Ascending aorta (tissue), 2 donors: ENCODE data around the gene NLGN4X. TPM values are rescaled to one million over a fixed set of nuclear protein-coding genes. Genes with fewer than 3 reads are reported as not detected.
A peak's percentile ranks its signal among the peaks of the same experiment; 100 is the strongest.

Experiments
- DNase-seq, 2 donors: peaks; one replicate each; pipeline ENCODE4 v3.0.0-alpha.2; 2019; ENCODE audit warnings: low spot score in 2 of 2
- H3K27ac ChIP-seq, 2 donors: fragments of 200-600 bp; sonication (generic); one replicate each; pipeline ENCODE4 v1.5.1; 2016 to 2017; ENCODE audit warnings: mild to moderate bottlenecking in 1 of 2
- H3K27me3 ChIP-seq: fragments of 200-600 bp; sonication (generic); one replicate; pipeline ENCODE4 v1.5.1; 2017
- H3K36me3 ChIP-seq, 2 donors: fragments of 200-600 bp; sonication (generic); one replicate each; pipeline ENCODE4 v1.5.1; 2016
- H3K4me1 ChIP-seq, 2 donors: fragments of 200-600 bp; sonication (generic); one replicate each; pipeline ENCODE4 v1.5.1; 2016 to 2017; ENCODE audit warnings: mild to moderate bottlenecking in 1 of 2
- H3K4me3 ChIP-seq, 2 donors: fragments of 200-600 bp; sonication (generic); one replicate each; pipeline ENCODE4 v1.5.1; 2016 to 2017; ENCODE audit warnings: mild to moderate bottlenecking in 1 of 2
- H3K9me3 ChIP-seq, 2 donors: fragments of 200-600 bp; sonication (generic); one replicate each; pipeline ENCODE4 v1.5.1; 2016
- intact Hi-C: fragments of 100-400 bp; cut with DNase I; formaldehyde crosslinking; loops from one replicate; pipeline ENCODE4 v1.15.1; 2023
- total RNA-seq: library from RNA; depleted of rRNA; stranded (reverse); fragments of >200 nt; gene quantifications from one replicate; pipeline ENCODE4 v1.1.0, GENCODE V29; 2016
- TF ChIP-seq, protein P1 (sequence below), 3 experiments: fragments of 200-600 bp in 2 of 3; fragments of 450-650 bp in 1 of 3; sonication (generic) in 2 of 3; IDR thresholded peaks; one replicate each; pipeline ENCODE4 v1.5.1; 2016 to 2019; ENCODE audit warnings: antibody characterized with exemption in 3 of 3, mild to moderate bottlenecking in 1 of 3, moderate library complexity in 1 of 3

NLGN4X gene
- total RNA-seq, 1 donor from 2014 or later: 1.4 TPM

DNA sequence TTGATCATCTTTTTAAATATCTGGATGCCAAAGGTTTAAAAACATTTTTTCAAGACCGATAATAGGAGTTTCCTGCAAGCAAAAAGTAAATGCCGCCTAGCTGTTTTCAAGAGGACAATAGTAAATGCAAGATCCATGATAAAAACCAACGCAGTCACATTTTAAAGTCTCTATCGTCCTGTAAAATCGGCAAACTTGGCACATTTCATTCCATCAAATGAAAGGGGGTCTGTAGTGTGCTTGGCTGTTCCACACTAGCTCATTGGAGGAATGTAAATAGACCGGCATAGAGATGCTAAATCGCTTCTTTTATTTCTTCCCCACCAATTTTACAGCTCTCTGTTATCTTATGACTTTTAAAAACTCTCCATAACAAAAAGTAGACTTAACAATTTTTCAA lies 202.2 kb downstream of the NLGN4X start:
- Histone ChIP-seq H3K36me3 (no peaks in the 10 kb centered on the region), H3K27ac (no peak overlapping the region), H3K4me1 (no peaks in the 10 kb centered on the region), H3K9me3 (no peaks in the 10 kb centered on the region), H3K27me3 (no peaks in the 10 kb centered on the region), H3K4me3 (no peak overlapping the region)
- TF ChIP-seq, protein P1, sequence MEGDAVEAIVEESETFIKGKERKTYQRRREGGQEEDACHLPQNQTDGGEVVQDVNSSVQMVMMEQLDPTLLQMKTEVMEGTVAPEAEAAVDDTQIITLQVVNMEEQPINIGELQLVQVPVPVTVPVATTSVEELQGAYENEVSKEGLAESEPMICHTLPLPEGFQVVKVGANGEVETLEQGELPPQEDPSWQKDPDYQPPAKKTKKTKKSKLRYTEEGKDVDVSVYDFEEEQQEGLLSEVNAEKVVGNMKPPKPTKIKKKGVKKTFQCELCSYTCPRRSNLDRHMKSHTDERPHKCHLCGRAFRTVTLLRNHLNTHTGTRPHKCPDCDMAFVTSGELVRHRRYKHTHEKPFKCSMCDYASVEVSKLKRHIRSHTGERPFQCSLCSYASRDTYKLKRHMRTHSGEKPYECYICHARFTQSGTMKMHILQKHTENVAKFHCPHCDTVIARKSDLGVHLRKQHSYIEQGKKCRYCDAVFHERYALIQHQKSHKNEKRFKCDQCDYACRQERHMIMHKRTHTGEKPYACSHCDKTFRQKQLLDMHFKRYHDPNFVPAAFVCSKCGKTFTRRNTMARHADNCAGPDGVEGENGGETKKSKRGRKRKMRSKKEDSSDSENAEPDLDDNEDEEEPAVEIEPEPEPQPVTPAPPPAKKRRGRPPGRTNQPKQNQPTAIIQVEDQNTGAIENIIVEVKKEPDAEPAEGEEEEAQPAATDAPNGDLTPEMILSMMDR (IDR thresholded peaks at IDR 0.05): no peak
- DNase-seq: no peak
- intact Hi-C loops: no loop called here

DNA sequence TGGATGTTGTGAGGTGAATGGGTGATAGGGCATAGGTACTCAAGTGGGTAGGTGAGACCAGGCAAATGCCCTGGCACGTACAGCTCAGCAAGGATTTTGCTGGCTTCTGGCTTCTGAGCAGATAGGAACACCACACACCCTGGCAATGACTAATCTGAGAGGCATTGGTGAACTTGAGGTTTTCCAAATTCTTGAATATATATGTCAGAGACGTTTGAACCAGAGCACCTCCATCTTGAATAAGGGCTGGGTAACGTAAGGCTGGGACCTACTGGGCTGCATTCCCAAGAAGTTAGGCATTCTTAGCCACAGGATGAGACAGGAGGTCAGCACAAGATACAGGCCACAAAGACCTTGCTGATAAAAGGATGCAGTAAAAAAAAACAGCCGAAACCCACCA lies 204.5 kb downstream of the NLGN4X start:
- no peak overlapping the region for H3K27ac ChIP-seq
- intact Hi-C loops: no loop called here
- DNase-seq: no peak
- no peak overlapping the region for H3K4me3 ChIP-seq
- H3K27me3 ChIP-seq: no peaks in the 10 kb centered on the region
- no peaks in the 10 kb centered on the region for H3K4me1 ChIP-seq
- no peaks in the 10 kb centered on the region for H3K36me3 ChIP-seq
- H3K9me3 ChIP-seq: no peaks in the 10 kb centered on the region
- TF ChIP-seq, protein P1 (IDR thresholded peaks at IDR 0.05): no peak

DNA sequence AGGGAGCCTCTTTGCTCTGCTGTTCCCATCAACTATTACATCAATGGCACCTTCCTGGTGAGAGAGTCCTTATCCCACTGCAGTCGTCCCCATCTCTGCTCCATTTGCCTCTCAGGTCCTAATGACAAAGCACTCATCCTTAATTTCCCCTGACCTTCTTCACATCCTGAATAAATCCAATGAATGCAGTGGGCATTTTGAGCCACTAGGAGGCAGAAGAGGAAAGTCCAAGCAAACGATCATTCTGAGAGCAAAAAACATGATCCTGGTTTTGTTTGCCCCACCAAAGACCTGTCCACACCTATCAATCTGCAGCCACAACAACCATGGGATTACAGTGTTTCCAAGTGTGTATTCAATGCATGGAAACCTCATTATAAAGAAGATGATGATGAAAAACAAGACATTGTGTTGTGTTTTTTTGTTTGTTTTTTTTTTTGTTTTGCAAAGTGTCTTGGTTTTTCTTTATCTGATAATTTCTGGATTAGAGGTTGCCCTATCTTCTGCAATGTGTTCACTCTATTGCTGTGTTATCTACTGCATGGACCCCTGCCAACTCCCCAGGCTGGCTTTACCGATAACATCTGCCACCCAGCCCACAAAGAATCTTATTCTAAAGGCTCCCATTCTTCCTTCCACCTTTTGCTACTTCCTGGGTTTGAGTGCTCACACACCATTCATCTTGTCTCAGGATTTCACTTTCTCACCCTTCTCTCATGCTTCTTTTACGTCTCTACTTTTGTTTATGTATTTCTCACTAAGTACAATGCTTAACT lies 207.2 kb downstream of the NLGN4X start:
- DNase-seq: no peak
- intact Hi-C loops: no loop called here
- TF ChIP-seq, protein P1 (IDR thresholded peaks at IDR 0.05): peak in 1 of 3 experiments; percentile 28
- no peaks in the 10 kb centered on the region for H3K36me3 ChIP-seq
- H3K4me3 ChIP-seq: no peak overlapping the region
- H3K9me3 ChIP-seq: no peaks in the 10 kb centered on the region
- H3K27me3 ChIP-seq: no peaks in the 10 kb centered on the region
- no peak overlapping the region for H3K27ac ChIP-seq
- H3K4me1 ChIP-seq: no peaks in the 10 kb centered on the region

DNA sequence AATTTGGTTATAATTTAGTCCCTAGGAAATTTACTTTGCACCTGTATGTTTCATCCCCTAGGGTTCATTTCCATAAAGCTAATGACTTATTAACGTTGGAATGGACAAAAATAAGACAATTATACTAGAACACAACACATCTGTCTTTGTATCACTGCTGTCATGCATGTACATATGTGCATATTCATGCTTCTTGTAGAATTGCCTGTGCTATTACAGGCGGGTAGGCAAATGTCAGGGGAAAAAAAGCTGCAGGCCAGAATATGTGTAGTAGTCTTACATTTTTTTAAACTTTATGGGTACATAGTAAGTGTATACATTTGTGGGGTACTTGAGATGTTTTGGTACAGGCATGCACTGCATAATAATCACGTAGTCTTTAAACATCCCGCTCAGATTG lies 209.6 kb downstream of the NLGN4X start:
- Histone ChIP-seq H3K36me3 (no peaks in the 10 kb centered on the region), H3K27me3 (no peaks in the 10 kb centered on the region), H3K27ac (no peak overlapping the region), H3K9me3 (no peaks in the 10 kb centered on the region), H3K4me3 (no peak overlapping the region), H3K4me1 (no peaks in the 10 kb centered on the region)
- no peak for DNase-seq
- TF ChIP-seq, protein P1 (IDR thresholded peaks at IDR 0.05): no peak
- intact Hi-C loops: no loop called here

DNA sequence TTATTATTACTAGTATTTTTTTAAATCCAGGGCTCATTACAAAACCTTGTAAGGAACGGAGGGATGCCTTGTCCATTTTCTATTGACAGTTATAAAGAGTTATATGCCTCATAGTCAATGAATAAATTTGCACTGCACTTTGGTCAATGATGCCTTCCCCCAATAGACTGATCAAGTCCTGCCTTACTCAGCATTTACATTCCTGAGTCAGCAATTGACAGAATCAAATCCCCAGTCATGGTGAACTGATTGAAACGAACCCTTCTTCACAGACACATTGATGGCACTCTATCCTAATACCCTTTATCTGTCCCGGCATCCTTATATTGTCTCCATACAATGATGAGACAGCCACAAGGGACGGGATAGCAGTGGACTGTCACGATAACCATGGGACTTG lies 213.2 kb downstream of the NLGN4X start:
- no peak overlapping the region for H3K4me3 ChIP-seq
- H3K36me3 ChIP-seq: no peaks in the 10 kb centered on the region
- H3K27me3 ChIP-seq: no peaks in the 10 kb centered on the region
- TF ChIP-seq, protein P1 (IDR thresholded peaks at IDR 0.05): no peak
- H3K27ac ChIP-seq: no peak overlapping the region
- H3K4me1 ChIP-seq: no peaks in the 10 kb centered on the region
- no peaks in the 10 kb centered on the region for H3K9me3 ChIP-seq
- DNase-seq: no peak
- intact Hi-C loops: no loop called here
